DOHH2 (cell line): ENCODE results near the gene RAB26.

Source experiments
- EZH2phosphoT487 ChIP-seq: fragments of 200-600 bp; sonication (generic); IDR thresholded peaks from 2 replicates; pipeline ENCODE4 v1.6.1; 2017; ENCODE audit warnings: borderline replicate concordance, mild to moderate bottlenecking, antibody characterized with exemption, low read length, moderate library complexity, mixed read lengths
- TF ChIP-seq, protein P1 (sequence below): fragments of 200-600 bp; sonication (generic); IDR thresholded peaks from one replicate; pipeline ENCODE4 v1.5.1; 2014; ENCODE audit warnings: antibody characterized with exemption, mild to moderate bottlenecking, low read depth, low read length; ENCODE audit not compliant: poor library complexity, severe bottlenecking

DNA sequence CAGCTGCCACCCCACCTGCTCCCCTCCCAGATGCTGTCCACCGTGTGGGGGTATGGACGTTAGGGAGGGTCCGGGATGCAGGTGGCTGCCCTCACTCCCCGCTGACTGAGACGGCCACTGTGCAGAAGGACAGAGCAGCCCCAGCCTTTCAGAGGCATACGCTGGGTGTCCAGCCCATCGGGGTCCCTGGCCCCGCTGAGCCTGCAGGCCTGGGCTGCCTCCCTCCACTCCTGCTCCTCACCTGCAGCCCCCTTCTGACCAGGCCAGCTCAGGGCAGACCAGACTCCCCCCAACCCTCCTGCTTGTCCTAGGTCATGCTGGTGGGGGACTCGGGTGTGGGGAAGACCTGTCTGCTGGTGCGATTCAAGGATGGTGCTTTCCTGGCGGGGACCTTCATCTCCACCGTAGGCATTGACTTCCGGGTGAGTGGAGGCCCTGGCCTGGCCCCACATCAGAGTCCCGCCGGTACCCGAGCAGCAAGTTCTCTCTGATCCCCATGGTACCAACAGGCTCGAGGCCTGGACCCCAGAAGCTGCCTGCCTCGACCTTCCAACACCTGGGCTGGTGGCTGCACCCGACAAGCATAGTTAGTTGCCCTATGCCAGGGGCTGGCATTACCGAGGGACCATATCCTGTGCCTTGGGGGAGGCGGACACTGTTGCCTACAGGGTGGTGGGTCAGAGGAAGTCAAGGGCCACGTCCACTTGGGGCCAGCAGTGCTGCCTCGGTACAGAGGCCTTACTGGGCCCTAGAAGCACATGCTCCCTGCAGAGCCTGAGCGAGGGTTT is 1.4 kb downstream of the RAB26 start:
- TF ChIP-seq, protein P1, sequence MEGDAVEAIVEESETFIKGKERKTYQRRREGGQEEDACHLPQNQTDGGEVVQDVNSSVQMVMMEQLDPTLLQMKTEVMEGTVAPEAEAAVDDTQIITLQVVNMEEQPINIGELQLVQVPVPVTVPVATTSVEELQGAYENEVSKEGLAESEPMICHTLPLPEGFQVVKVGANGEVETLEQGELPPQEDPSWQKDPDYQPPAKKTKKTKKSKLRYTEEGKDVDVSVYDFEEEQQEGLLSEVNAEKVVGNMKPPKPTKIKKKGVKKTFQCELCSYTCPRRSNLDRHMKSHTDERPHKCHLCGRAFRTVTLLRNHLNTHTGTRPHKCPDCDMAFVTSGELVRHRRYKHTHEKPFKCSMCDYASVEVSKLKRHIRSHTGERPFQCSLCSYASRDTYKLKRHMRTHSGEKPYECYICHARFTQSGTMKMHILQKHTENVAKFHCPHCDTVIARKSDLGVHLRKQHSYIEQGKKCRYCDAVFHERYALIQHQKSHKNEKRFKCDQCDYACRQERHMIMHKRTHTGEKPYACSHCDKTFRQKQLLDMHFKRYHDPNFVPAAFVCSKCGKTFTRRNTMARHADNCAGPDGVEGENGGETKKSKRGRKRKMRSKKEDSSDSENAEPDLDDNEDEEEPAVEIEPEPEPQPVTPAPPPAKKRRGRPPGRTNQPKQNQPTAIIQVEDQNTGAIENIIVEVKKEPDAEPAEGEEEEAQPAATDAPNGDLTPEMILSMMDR, result no peak
- TF ChIP-seq EZH2phosphoT487, result no peak
